ENCODE data around the gene RXFP1.

The RXFP1 gene

GRCh38 chr4:158566860-158567259, 45.2 kb downstream of the RXFP1 start (continued):
- TF ChIP-seq TSHZ2 (CRISPR knock-in tag; IDR thresholded peaks at IDR 0.05) = no peak
- no peak for TF ChIP-seq BACH2 (CRISPR knock-in tag; IDR thresholded peaks at IDR 0.05; ENCODE audit: borderline replicate concordance)

- TF ChIP-seq, protein P1, sequence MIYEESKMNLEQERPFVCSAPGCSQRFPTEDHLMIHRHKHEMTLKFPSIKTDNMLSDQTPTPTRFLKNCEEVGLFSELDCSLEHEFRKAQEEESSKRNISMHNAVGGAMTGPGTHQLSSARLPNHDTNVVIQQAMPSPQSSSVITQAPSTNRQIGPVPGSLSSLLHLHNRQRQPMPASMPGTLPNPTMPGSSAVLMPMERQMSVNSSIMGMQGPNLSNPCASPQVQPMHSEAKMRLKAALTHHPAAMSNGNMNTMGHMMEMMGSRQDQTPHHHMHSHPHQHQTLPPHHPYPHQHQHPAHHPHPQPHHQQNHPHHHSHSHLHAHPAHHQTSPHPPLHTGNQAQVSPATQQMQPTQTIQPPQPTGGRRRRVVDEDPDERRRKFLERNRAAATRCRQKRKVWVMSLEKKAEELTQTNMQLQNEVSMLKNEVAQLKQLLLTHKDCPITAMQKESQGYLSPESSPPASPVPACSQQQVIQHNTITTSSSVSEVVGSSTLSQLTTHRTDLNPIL (CRISPR knock-in tag; IDR thresholded peaks at IDR 0.05; ENCODE audit: low read depth) = no peak
- TF ChIP-seq ISL1 (CRISPR knock-in tag; IDR thresholded peaks at IDR 0.05) = no peak
- no peak for TF ChIP-seq ESRRG (CRISPR knock-in tag; IDR thresholded peaks at IDR 0.05)
- TF ChIP-seq TCF4 (CRISPR knock-in tag; IDR thresholded peaks at IDR 0.05; ENCODE audit: borderline replicate concordance) = no peak
- TF ChIP-seq ZNF70 (CRISPR knock-in tag; IDR thresholded peaks at IDR 0.05) = no peak
- no peak for TF ChIP-seq ZFP3 (CRISPR knock-in tag; IDR thresholded peaks at IDR 0.05)
- TF ChIP-seq BACH2 (CRISPR knock-in tag; IDR thresholded peaks at IDR 0.05; ENCODE audit: borderline replicate concordance) = no peak
- TF ChIP-seq, protein P2, sequence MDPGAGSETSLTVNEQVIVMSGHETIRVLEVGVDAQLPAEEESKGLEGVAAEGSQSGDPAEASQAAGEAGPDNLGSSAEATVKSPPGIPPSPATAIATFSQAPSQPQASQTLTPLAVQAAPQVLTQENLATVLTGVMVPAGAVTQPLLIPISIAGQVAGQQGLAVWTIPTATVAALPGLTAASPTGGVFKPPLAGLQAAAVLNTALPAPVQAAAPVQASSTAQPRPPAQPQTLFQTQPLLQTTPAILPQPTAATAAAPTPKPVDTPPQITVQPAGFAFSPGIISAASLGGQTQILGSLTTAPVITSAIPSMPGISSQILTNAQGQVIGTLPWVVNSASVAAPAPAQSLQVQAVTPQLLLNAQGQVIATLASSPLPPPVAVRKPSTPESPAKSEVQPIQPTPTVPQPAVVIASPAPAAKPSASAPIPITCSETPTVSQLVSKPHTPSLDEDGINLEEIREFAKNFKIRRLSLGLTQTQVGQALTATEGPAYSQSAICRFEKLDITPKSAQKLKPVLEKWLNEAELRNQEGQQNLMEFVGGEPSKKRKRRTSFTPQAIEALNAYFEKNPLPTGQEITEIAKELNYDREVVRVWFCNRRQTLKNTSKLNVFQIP (CRISPR knock-in tag; IDR thresholded peaks at IDR 0.05; ENCODE audit: borderline replicate concordance, low read depth) = no peak
- no peak for ATAC-seq
Measured at GRCh38 chr4:158571736-158572135, 50.1 kb downstream of the RXFP1 start.

GRCh38 chr4:158572608-158573007, 50.9 kb downstream of the RXFP1 start:
- TF ChIP-seq, protein P2 (CRISPR knock-in tag; IDR thresholded peaks at IDR 0.05; ENCODE audit: borderline replicate concordance, low read depth) = no peak
- TF ChIP-seq ZFP3 (CRISPR knock-in tag; IDR thresholded peaks at IDR 0.05) (no peak), CSDC2 (CRISPR knock-in tag; IDR thresholded peaks at IDR 0.05) (no peak), BACH2 (CRISPR knock-in tag; IDR thresholded peaks at IDR 0.05; ENCODE audit: borderline replicate concordance) (no peak), ZNF8 (CRISPR knock-in tag; IDR thresholded peaks at IDR 0.05) (no peak), ZNF70 (CRISPR knock-in tag; IDR thresholded peaks at IDR 0.05) (no peak), ZFP30 (CRISPR knock-in tag; IDR thresholded peaks at IDR 0.05) (no peak), ZNF565 (CRISPR knock-in tag; conservative IDR thresholded peaks at IDR 0.05; ENCODE audit: low read depth) (no peak), ESRRG (CRISPR knock-in tag; IDR thresholded peaks at IDR 0.05) (no peak), TOX (CRISPR knock-in tag; IDR thresholded peaks at IDR 0.05; ENCODE audit: borderline replicate concordance) (no peak), ISL1 (CRISPR knock-in tag; IDR thresholded peaks at IDR 0.05) (no peak), RARB (CRISPR knock-in tag; IDR thresholded peaks at IDR 0.05) (no peak), GLIS3 (CRISPR knock-in tag; IDR thresholded peaks at IDR 0.05) (no peak), TCF4 (CRISPR knock-in tag; IDR thresholded peaks at IDR 0.05; ENCODE audit: borderline replicate concordance) (no peak), SNAI2 (CRISPR knock-in tag; IDR thresholded peaks at IDR 0.05) (no peak), OSR1 (CRISPR knock-in tag; IDR thresholded peaks at IDR 0.05) (no peak), ZC3H10 (CRISPR knock-in tag; IDR thresholded peaks at IDR 0.05) (no peak), PPARA (CRISPR knock-in tag; IDR thresholded peaks at IDR 0.05; ENCODE audit: borderline replicate concordance) (no peak)
- TF ChIP-seq, protein P3, sequence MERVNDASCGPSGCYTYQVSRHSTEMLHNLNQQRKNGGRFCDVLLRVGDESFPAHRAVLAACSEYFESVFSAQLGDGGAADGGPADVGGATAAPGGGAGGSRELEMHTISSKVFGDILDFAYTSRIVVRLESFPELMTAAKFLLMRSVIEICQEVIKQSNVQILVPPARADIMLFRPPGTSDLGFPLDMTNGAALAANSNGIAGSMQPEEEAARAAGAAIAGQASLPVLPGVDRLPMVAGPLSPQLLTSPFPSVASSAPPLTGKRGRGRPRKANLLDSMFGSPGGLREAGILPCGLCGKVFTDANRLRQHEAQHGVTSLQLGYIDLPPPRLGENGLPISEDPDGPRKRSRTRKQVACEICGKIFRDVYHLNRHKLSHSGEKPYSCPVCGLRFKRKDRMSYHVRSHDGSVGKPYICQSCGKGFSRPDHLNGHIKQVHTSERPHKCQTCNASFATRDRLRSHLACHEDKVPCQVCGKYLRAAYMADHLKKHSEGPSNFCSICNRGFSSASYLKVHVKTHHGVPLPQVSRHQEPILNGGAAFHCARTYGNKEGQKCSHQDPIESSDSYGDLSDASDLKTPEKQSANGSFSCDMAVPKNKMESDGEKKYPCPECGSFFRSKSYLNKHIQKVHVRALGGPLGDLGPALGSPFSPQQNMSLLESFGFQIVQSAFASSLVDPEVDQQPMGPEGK (CRISPR knock-in tag; IDR thresholded peaks at IDR 0.05; ENCODE audit: borderline replicate concordance) = no peak
- TF ChIP-seq, protein P4, sequence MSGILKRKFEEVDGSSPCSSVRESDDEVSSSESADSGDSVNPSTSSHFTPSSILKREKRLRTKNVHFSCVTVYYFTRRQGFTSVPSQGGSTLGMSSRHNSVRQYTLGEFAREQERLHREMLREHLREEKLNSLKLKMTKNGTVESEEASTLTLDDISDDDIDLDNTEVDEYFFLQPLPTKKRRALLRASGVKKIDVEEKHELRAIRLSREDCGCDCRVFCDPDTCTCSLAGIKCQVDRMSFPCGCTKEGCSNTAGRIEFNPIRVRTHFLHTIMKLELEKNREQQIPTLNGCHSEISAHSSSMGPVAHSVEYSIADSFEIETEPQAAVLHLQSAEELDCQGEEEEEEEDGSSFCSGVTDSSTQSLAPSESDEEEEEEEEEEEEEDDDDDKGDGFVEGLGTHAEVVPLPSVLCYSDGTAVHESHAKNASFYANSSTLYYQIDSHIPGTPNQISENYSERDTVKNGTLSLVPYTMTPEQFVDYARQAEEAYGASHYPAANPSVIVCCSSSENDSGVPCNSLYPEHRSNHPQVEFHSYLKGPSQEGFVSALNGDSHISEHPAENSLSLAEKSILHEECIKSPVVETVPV (CRISPR knock-in tag; IDR thresholded peaks at IDR 0.05) = no peak
- no peak for ATAC-seq

Measured in SK-N-SH treated with all-trans-retinoic acid at 6 μM for 48 hours (cell line).